Parathyroid adenoma (tissue), 2 donors: ENCODE data around the gene LIPC.

Source experiments
- H2AFZ ChIP-seq: fragments of 300-600 bp; sonication (generic); one replicate; pipeline ENCODE4 v1.7.0; 2017; ENCODE audit warnings: antibody characterized with exemption, mild to moderate bottlenecking
- H3K27ac ChIP-seq: fragments of 300-600 bp; sonication (generic); one replicate; pipeline ENCODE4 v1.7.0; 2017
- H3K27me3 ChIP-seq: fragments of 300-600 bp; sonication (generic); one replicate; pipeline ENCODE4 v1.7.0; 2017; ENCODE audit warnings: low read length; ENCODE audit not compliant: control insufficient read depth, insufficient read depth
- H3K36me3 ChIP-seq: fragments of 300-600 bp; sonication (generic); one replicate; pipeline ENCODE4 v1.7.0; 2017; ENCODE audit warnings: low read length; ENCODE audit not compliant: control insufficient read depth, insufficient read depth
- H3K4me1 ChIP-seq: fragments of 300-600 bp; sonication (generic); one replicate; pipeline ENCODE4 v1.7.0; 2017; ENCODE audit warnings: control low read depth
- H3K4me2 ChIP-seq: fragments of 300-600 bp; sonication (generic); one replicate; pipeline ENCODE4 v1.7.0; 2017; ENCODE audit warnings: low read length
- H3K4me3 ChIP-seq: fragments of 300-600 bp; sonication (generic); one replicate; pipeline ENCODE4 v1.7.0; 2017; ENCODE audit warnings: low read depth, low read length
- H3K79me2 ChIP-seq: fragments of 300-600 bp; sonication (generic); one replicate; pipeline ENCODE4 v1.7.0; 2017; ENCODE audit warnings: control low read depth
- H3K9ac ChIP-seq: fragments of 300-600 bp; sonication (generic); one replicate; pipeline ENCODE4 v1.7.0; 2017; ENCODE audit warnings: mild to moderate bottlenecking
- H3K9me3 ChIP-seq: fragments of 300-600 bp; sonication (generic); one replicate; pipeline ENCODE4 v1.7.0; 2017; ENCODE audit warnings: low read length; ENCODE audit not compliant: control insufficient read depth
- TF ChIP-seq, protein P1 (sequence below): fragments of 300-600 bp; sonication (generic); IDR thresholded peaks from one replicate; pipeline ENCODE4 v1.7.0; 2017; ENCODE audit warnings: antibody characterized with exemption, mild to moderate bottlenecking
- donor health status: primary hyperparathyroidism.

Gene LIPC

DNA sequence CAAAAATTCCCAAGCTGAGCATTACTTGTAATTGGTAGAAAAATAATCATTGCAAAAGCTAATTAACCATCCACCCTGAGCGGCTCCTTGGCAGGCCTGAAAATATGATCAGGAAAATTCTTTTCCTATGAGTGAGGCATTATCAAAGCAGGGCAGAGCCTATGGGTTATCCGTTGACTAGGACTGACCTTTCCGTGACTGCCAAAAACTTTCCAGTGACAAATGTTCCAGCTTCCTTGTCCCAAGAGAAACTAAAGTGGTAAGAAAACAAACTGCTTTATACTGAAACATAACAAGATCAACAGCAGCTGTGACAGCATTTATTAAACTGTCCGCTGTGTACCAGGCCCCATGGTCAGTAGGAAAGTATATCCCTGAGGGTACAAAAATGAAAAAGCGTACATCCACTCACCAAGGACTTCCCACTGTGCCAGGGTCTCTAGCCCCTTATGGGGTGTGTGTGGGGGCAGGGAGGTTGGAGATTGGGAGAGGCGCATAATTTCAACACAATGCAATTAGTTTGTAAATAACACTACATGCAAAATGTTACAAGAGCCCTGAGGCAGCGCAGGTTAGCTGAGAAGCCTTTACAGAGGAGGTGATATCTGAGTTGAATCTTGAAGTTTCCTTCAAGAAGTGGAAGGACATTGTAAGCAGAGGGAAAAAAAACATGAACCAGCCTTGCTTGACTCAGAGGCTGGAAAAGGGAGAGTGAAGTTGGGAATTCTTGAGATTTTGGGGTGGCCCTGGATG, 8.5 kb downstream of the LIPC start:
- Histone ChIP-seq H3K27ac (no peak overlapping the region), H3K4me3 (no peak overlapping the region), H3K27me3 (no peaks in the 10 kb centered on the region), H3K36me3 (no peaks in the 10 kb centered on the region), H2AFZ (no peak overlapping the region), H3K79me2 (no peaks in the 10 kb centered on the region), H3K4me1 (no peaks in the 10 kb centered on the region), H3K9ac (no peak overlapping the region), H3K4me2 (no peak overlapping the region), H3K9me3 (no peaks in the 10 kb centered on the region)
- TF ChIP-seq, protein P1, sequence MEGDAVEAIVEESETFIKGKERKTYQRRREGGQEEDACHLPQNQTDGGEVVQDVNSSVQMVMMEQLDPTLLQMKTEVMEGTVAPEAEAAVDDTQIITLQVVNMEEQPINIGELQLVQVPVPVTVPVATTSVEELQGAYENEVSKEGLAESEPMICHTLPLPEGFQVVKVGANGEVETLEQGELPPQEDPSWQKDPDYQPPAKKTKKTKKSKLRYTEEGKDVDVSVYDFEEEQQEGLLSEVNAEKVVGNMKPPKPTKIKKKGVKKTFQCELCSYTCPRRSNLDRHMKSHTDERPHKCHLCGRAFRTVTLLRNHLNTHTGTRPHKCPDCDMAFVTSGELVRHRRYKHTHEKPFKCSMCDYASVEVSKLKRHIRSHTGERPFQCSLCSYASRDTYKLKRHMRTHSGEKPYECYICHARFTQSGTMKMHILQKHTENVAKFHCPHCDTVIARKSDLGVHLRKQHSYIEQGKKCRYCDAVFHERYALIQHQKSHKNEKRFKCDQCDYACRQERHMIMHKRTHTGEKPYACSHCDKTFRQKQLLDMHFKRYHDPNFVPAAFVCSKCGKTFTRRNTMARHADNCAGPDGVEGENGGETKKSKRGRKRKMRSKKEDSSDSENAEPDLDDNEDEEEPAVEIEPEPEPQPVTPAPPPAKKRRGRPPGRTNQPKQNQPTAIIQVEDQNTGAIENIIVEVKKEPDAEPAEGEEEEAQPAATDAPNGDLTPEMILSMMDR: no peak

DNA sequence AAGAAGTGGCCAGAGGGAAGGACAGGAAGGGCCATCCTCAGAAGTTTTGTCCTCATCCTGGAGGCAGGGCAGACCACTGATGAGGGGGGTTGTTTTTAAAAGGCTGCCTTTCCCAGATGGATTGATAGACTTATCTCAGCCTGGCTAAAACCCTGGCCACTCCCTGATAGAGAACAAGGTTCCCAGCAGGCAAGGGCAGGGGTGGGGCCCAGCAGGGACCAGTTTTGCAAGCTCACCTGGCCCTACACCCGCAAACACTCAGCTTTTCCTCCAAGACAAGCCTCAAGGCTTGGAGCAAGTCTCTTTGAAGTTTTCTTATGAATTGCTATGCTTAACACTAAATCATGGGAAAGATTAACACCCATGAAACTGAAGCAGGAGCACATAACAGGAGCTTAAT, 9.1 kb downstream of the LIPC start:
- Histone ChIP-seq H3K27ac (no peak overlapping the region), H3K36me3 (no peaks in the 10 kb centered on the region), H3K4me3 (no peak overlapping the region), H3K9ac (no peak overlapping the region), H3K27me3 (no peaks in the 10 kb centered on the region), H3K9me3 (no peaks in the 10 kb centered on the region), H2AFZ (no peak overlapping the region), H3K4me2 (no peak overlapping the region), H3K4me1 (no peaks in the 10 kb centered on the region), H3K79me2 (no peaks in the 10 kb centered on the region)
- TF ChIP-seq, protein P1: no peak

DNA sequence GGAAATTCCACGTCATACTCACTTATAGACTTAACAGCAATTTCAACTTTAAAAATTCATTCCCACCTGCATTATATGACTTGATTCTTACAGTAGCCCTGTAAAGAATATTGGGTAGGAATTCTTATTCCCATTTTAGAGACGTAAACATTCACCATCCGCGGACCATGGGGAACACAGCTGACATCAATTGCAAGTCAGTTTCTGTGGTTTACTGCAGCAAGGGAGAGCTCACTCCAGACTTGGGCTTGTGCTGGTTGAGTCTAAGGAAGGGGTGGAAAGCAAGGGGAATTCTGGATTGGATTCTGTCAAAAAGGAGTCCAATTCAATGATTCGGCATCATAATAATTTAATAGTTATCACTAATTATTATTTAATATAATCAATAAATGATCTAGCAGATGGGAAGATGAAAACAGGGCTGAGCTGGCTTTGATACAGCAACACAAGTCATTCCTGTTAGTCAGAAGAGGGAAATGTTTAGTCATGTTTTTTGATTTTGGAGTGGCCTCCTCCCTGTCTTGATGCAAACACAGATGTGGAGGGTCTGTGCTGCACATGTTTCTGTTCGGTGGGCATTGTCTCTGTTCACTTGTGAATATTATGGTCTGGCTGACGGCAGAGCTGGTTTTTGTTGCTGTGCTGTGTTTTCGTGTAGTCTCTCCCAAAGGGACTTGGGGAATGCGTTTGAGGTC, 9.7 kb downstream of the LIPC start:
- TF ChIP-seq, protein P1: no peak
- no peak overlapping the region for H2AFZ ChIP-seq
- no peaks in the 10 kb centered on the region for H3K36me3 ChIP-seq
- no peaks in the 10 kb centered on the region for H3K4me1 ChIP-seq
- H3K79me2 ChIP-seq: no peaks in the 10 kb centered on the region
- no peak overlapping the region for H3K4me3 ChIP-seq
- no peak overlapping the region for H3K9ac ChIP-seq
- no peak overlapping the region for H3K4me2 ChIP-seq
- H3K9me3 ChIP-seq: no peaks in the 10 kb centered on the region
- H3K27me3 ChIP-seq: no peaks in the 10 kb centered on the region
- H3K27ac ChIP-seq: no peak overlapping the region

DNA sequence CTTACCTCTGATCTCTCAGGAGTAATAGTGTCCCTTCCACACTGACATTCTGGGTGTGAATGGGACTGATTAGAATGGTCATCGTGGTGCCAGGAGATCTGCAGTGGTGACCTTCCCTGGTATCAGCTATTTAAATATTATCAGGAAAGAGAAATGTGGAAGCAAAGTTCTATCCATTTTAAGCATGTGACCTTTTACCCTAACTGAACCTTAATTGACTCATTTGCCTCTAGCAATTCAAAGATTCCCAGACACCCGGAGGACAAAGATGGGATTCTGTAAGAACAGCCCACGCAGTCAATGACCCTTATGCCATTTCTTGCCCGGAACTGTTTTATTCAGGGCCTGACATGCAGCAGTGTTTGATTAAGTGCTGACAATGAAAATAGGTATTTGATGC, 10.3 kb downstream of the LIPC start:
- no peaks in the 10 kb centered on the region for H3K79me2 ChIP-seq
- H3K9me3 ChIP-seq: no peaks in the 10 kb centered on the region
- TF ChIP-seq, protein P1: no peak
- H3K4me2 ChIP-seq: no peak overlapping the region
- H3K4me3 ChIP-seq: no peak overlapping the region
- H2AFZ ChIP-seq: no peak overlapping the region
- H3K27me3 ChIP-seq: no peaks in the 10 kb centered on the region
- H3K9ac ChIP-seq: no peak overlapping the region
- no peak overlapping the region for H3K27ac ChIP-seq
- no peaks in the 10 kb centered on the region for H3K36me3 ChIP-seq
- H3K4me1 ChIP-seq: no peaks in the 10 kb centered on the region
